Mucosa of descending colon (tissue), 3 donors: ENCODE results near the gene TMEM247. TPM values are rescaled to one million over a fixed set of nuclear protein-coding genes. Genes with fewer than 3 reads are reported as not detected.

Experiments
- ATAC-seq: fragments of 200-7000 bp; cut with Tn5 transposase; one replicate; pipeline ENCODE4 v1.9.1; 2020; ENCODE audit warnings: mild to moderate bottlenecking, moderate library complexity
- DNase-seq, 3 donors: peaks; one replicate each; pipeline ENCODE4 v3.0.0-alpha.2; 2020
- H3K36me3 ChIP-seq: fragments of 200-600 bp; one replicate; pipeline ENCODE4 v1.8.0; 2021; ENCODE audit warnings: low read depth, mild to moderate bottlenecking
- H3K4me1 ChIP-seq: fragments of 200-600 bp; one replicate; pipeline ENCODE4 v1.8.0; 2021; ENCODE audit warnings: low read depth, mild to moderate bottlenecking
- H3K4me3 ChIP-seq: fragments of 200-600 bp; one replicate; pipeline ENCODE4 v1.8.0; 2021; ENCODE audit warnings: mild to moderate bottlenecking
- H3K9me3 ChIP-seq: fragments of 200-600 bp; one replicate; pipeline ENCODE4 v1.8.0; 2021; ENCODE audit warnings: mild to moderate bottlenecking
- CTCF ChIP-seq: fragments of 200-600 bp; IDR thresholded peaks from one replicate; pipeline ENCODE4 v1.8.0; 2022; ENCODE audit warnings: antibody characterized with exemption, mild to moderate bottlenecking
- intact Hi-C, 2 donors: fragments of 100-400 bp; cut with DNase I in 1 of 2; cut with micrococcal nuclease in 1 of 2; formaldehyde crosslinking; loops; one replicate each; pipeline versions ENCODE4 v1.11.0 to v1.11.1; 2022; cut with DNase I, micrococcal nuclease
- total RNA-seq, 3 donors: library from RNA; stranded (reverse); fragmentation: NEBNext Ultra II Directional in 2 of 3; extraction: Animal tissue kit (Norgen Biotek cat#: 25700) in 2 of 3; gene quantifications; one replicate each; pipeline versions ENCODE4 v1.2.1 to v1.2.4, GENCODE V29; 2021 to 2023
- donor health status: DM: no; HTN: no; CAD: no; lungs with moderate emphysema.
- donor health status: DM: no; HTN: no; CAD: no.
- donor health status: DM: no; HTN: yes; CAD: no.

The TMEM247 gene
- total RNA-seq, 3 donors from 2014 or later = not detected

- no peak for DNase-seq
- Histone ChIP-seq H3K9me3 (no peaks in the 10 kb centered on the region), H3K36me3 (no peaks in the 10 kb centered on the region), H3K4me1 (no peaks in the 10 kb centered on the region), H3K4me3 (no peak overlapping the region)
- no peak for ATAC-seq
- TF ChIP-seq CTCF = no peak
- intact Hi-C loops = no loop called here
These were observed 49.5 kb downstream of the TMEM247 start for GRCh38 chr2:46528880-46529279.

GRCh38 chr2:46530639-46531038 lies 51.3 kb downstream of the TMEM247 start:
- no peak for TF ChIP-seq CTCF
- DNase-seq (no peak), ATAC-seq (no peak)
- Histone ChIP-seq H3K36me3 (no peaks in the 10 kb centered on the region), H3K9me3 (no peaks in the 10 kb centered on the region), H3K4me1 (no peaks in the 10 kb centered on the region), H3K4me3 (no peak overlapping the region)
- intact Hi-C loops = no loop called here

GRCh38 chr2:46531863-46532262 lies 52.5 kb downstream of the TMEM247 start:
- Histone ChIP-seq H3K4me3 (no peak overlapping the region), H3K36me3 (no peaks in the 10 kb centered on the region), H3K4me1 (no peaks in the 10 kb centered on the region), H3K9me3 (no peaks in the 10 kb centered on the region)
- ATAC-seq (no peak), DNase-seq (no peak)
- intact Hi-C loops = no loop called here
- no peak for TF ChIP-seq CTCF

Other genes starting within 250 kb of the TMEM247 start
- gene EPAS1, start 182.2 kb upstream of the TMEM247 start, total RNA-seq = 100 to 1,000 TPM; 126 to 251 (median 150) TPM
- 100 to 1,000 TPM in 1 of 3 donors, 10 to 100 TPM in 1, 1 to 10 TPM in 1; 9.6 to 103 (median 26.8) TPM for gene RHOQ, start 62.9 kb downstream of the TMEM247 start, total RNA-seq
- gene ATP6V1E2, start 63.0 kb downstream of the TMEM247 start, total RNA-seq = 1 to 10 TPM; 1.4 to 6.4 (median 3.7) TPM
- gene PIGF, start 137.5 kb downstream of the TMEM247 start, total RNA-seq = 10 to 100 TPM; 17.3 to 29.7 (median 27.6) TPM
- 10 to 100 TPM; 12.6 to 17.8 (median 16.1) TPM for gene CRIPT, start 137.7 kb downstream of the TMEM247 start, total RNA-seq
- gene SOCS5, start 219.7 kb downstream of the TMEM247 start, total RNA-seq = 10 to 100 TPM; 13.8 to 29.0 (median 14.6) TPM